ENCODE measurements around the gene C2CD2L. TPM values are rescaled to one million over a fixed set of nuclear protein-coding genes. Genes with fewer than 3 reads are reported as not detected.

Gene C2CD2L
- total RNA-seq, 2 donors from 2014 or later: 5.1 to 9.0 TPM

DNA sequence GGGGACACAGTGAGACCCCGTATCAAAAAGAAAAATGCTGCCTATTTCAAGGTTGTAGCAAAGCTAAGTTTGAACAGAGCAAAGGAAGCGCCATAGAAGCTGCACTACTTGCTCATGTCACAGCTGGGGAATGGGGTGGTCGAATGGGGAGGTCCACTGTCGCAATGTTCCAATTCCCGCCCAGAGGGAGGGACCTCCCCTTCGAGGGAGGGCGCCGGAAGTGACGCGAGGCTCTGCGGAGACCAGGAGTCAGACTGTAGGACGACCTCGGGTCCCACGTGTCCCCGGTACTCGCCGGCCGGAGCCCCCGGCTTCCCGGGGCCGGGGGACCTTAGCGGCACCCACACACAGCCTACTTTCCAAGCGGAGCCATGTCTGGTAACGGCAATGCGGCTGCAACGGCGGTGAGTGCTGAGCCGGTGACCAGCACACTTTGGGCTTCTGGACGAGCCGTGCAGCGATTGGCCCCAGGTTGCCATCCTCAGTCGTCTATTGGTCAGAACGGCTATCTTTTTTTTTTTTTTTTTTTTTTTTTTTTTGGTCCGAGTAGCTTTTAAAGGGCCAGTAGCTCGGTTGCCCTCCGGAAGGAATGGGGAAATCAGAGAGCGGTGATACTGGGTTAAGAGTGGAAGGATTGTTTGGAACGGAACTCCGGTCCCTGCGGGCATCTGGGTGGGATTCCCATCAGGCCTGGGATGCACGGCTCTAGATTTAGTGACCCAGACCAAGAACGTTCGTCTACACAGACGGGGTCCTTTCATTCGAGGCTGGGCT lies 22.3 kb upstream of the C2CD2L start, which contains the start of gene HMBS:
Gene HMBS, plus strand, starts transcription at position 219 of the 774 bp plus-strand sequence. Its CDS starts 153 bp downstream, at position 372.
- intact Hi-C loops (cut with DNase I): no loop called here

DNA sequence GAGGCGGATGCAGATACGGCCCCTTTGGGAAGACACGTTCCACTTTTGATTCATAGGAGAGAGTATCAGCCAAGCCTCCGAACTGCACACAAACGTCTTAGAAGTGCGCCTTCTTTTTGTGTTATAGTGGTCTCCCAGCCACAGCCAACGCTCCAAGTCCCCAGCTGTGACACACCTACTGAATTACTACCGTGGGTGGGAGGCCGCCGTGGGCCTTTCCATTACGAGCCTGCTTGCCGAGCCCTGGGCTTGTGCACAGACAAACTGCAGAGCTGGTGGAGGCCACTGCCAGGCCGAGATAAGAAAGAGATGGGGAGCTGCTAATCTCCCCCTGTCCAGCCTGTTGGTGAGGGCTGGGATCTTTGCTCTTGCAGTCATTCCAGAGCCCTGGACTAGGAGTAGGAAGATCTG lies 21.7 kb upstream of the C2CD2L start:
- H3K9me3 ChIP-seq: no peaks in the 10 kb centered on the region
- WGBS: 0% methylated on average over 13 of the region's 13 CpGs
- peaks cover 4% of the 10 kb centered on the region for H3K4me1 ChIP-seq (replicated peaks)
- TF ChIP-seq POLR2AphosphoS5 (IDR thresholded peaks at IDR 0.05): no peak
- TF ChIP-seq CTCF (IDR thresholded peaks at IDR 0.05): no peak
- TF ChIP-seq POLR2A (IDR thresholded peaks at IDR 0.05): no peak
- H3K27ac ChIP-seq: peak overlapping the region; percentile 70 to 75
- no peak for DNase-seq (ENCODE audit: low spot score)
- no peaks in the 10 kb centered on the region for H3K27me3 ChIP-seq (replicated peaks; ENCODE audit: insufficient read depth)
- H3K36me3 ChIP-seq: peaks cover 0 to 5% of the 10 kb centered on the region in 2 donors
- peak overlapping the region; percentile 57 to 65 for H3K4me3 ChIP-seq
- intact Hi-C loops (cut with DNase I): no loop called here

More for the DNA sequence above, 22.3 kb upstream of the C2CD2L start, which contains the start of gene HMBS:
- WGBS: 2% methylated on average over 45 of the region's 45 CpGs
- no peak for TF ChIP-seq CTCF (IDR thresholded peaks at IDR 0.05)
- peak; percentile 80 for TF ChIP-seq POLR2AphosphoS5 (IDR thresholded peaks at IDR 0.05)
- TF ChIP-seq POLR2A (IDR thresholded peaks at IDR 0.05): no peak
- Histone ChIP-seq H3K4me3 (peak within 1 kb of the TSS; percentile 57 to 65), H3K36me3 (peaks cover 0 to 5% of the 10 kb centered on the region in 2 donors), H3K27me3 (replicated peaks; ENCODE audit: insufficient read depth) (no peaks in the 10 kb centered on the region), H3K4me1 (replicated peaks) (peaks cover 4% of the 10 kb centered on the region), H3K9me3 (no peaks in the 10 kb centered on the region), H3K27ac (peak within 1 kb of the TSS; percentile 70 to 75)
- peak; percentile 89 for DNase-seq (ENCODE audit: low spot score)

DNA sequence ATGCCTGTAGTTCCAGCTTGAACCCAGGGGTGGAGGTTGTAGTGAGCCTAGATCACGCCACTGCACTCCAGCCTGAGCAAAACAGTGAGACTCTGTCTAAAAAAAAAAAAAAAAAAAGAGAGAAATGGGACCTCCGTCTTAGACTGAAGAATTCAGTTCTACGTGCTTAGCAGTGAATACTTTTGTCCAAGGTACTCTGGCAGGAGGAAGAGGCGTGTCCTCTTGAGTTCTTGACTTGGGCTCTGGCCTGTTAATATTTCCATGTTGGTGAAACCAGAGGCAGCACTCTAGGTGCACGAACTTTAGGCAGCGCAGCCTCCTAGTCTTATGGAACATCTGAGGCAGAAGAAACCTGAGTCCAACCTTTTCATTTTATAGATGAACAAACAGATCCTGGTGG lies 20.0 kb upstream of the C2CD2L start:
- Histone ChIP-seq H3K4me1 (replicated peaks) (peaks cover 4% of the 10 kb centered on the region), H3K27ac (no peak overlapping the region), H3K36me3 (no peaks in the 10 kb centered on the region), H3K9me3 (no peaks in the 10 kb centered on the region), H3K27me3 (replicated peaks; ENCODE audit: insufficient read depth) (no peaks in the 10 kb centered on the region), H3K4me3 (no peak overlapping the region)
- no peak for DNase-seq (ENCODE audit: low spot score)
- intact Hi-C loops (cut with DNase I): no loop called here
- 85% methylated on average over 6 of the region's 6 CpGs for WGBS
- no peak for TF ChIP-seq POLR2A (IDR thresholded peaks at IDR 0.05)
- no peak for TF ChIP-seq POLR2AphosphoS5 (IDR thresholded peaks at IDR 0.05)
- no peak for TF ChIP-seq CTCF (IDR thresholded peaks at IDR 0.05)

DNA sequence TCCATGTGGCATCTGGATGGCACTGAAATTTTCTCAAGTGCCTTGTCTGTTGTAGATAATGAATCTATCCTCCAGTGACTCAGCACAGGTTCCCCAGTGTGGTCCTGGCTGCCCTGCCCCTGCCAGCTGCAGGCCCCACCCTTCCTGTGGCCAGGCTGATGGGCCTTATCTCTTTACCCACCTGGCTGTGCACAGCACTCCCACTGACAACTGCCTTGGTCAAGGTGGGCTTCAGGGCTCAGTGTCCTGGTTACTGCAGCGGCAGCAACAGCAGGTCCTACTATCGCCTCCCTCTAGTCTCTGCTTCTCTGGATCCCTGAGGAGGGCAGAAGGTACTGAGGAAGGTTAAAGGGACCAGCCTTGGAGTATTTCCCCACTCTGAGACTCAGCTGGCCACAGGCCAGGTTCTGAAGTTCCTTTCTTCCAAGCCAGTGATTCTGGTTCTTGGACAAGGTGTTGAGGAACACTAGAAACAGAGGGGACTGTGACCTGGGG lies 19.4 kb upstream of the C2CD2L start:
- peaks cover 4% of the 10 kb centered on the region for H3K4me1 ChIP-seq (replicated peaks)
- no peaks in the 10 kb centered on the region for H3K36me3 ChIP-seq
- H3K9me3 ChIP-seq: no peaks in the 10 kb centered on the region
- intact Hi-C loops (cut with DNase I): no loop called here
- TF ChIP-seq POLR2A (IDR thresholded peaks at IDR 0.05): no peak
- TF ChIP-seq POLR2AphosphoS5 (IDR thresholded peaks at IDR 0.05): no peak
- TF ChIP-seq CTCF (IDR thresholded peaks at IDR 0.05): no peak
- H3K4me3 ChIP-seq: no peak overlapping the region
- H3K27me3 ChIP-seq (replicated peaks; ENCODE audit: insufficient read depth): no peaks in the 10 kb centered on the region
- DNase-seq (ENCODE audit: low spot score): no peak
- WGBS: 94% methylated on average over 2 of the region's 2 CpGs
- no peak overlapping the region for H3K27ac ChIP-seq
